ENCODE measurements around the gene CDC42SE2.
"Not testable (repeated sequence)": the region's sequence is repeated elsewhere in the genome, so short reads cannot be mapped to it uniquely, and the experiment has no call there.

CDC42SE2 gene

DNA sequence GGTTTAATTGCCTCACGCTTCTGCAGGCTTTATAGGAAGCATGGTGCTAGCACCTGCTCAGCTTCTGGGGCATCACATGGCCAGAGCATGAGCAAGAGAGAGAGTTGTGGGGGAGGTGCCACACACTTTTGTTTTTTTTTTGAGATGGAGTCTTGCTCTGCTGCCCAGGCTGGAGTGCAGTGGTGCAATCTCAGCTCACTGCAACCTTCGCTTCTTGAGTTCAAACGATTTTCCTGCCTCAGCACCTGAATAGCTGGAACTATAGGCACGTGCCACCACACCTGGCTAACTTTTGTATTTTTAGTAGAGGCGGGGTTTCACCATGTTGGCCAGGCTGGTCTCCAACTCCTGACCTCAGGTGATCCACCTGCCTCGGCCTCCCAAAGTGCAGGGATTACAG is 135.2 kb downstream of the CDC42SE2 start:
- DNase-seq: not testable (repeated sequence)

DNA sequence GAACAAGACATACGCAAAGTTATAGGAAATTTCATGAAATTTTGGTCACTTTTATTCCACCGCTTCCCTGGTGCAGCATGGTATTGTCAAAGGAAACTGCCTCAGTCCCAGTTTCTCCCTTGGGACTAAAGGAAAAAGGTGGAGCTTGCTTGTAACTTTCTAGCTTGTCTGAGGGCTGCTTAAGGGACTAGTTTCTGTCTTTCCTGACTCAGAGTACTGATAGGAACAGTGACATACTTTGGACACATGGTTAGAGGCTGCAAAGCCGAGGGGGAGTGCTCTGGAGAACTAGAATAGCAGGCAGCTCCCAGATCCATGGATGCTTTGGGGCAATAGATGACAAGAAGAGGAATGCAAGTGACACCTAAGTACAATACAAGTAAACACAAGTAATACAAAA is 136.7 kb downstream of the CDC42SE2 start:
- DNase-seq: no peak

DNA sequence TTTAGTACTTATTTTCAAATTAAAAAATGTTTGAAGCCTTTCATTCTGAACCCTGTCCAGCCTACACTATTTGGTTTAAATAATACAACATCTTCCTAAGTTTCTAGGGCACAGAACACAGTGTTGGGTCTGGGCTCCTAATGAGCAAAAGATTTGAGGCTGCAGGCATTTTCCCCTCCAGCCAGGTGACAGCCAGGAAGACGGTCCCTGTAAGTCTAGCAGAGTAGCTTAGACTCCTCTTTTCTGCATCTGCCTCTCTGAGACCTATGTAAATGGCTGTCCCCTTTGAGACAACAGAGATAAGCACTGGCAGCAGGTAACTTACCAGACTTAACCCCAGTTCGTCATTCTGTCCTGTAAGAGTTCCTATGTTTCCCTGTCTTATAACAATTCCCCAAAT is 141.8 kb downstream of the CDC42SE2 start:
- no peak for DNase-seq

DNA sequence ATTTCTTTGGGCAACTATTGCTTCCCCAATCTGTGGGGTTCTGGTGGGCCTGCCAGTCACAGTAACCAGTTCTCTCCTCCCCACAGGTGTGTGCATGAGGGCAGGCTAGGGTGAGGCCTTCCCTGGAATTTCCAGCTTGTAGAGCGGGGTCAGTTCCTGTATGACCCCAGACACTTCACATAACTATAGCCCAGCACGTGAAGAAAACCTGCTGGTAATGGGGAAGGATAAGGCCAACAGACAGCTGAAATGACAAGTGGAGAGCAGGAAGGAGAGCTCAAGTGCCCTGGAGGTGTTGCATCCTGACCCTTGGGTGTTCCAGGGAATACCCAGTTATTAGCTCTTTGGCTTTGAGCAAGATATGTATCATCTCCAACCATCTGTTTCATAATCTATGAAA is 142.2 kb downstream of the CDC42SE2 start:
- no peak for DNase-seq

DNA sequence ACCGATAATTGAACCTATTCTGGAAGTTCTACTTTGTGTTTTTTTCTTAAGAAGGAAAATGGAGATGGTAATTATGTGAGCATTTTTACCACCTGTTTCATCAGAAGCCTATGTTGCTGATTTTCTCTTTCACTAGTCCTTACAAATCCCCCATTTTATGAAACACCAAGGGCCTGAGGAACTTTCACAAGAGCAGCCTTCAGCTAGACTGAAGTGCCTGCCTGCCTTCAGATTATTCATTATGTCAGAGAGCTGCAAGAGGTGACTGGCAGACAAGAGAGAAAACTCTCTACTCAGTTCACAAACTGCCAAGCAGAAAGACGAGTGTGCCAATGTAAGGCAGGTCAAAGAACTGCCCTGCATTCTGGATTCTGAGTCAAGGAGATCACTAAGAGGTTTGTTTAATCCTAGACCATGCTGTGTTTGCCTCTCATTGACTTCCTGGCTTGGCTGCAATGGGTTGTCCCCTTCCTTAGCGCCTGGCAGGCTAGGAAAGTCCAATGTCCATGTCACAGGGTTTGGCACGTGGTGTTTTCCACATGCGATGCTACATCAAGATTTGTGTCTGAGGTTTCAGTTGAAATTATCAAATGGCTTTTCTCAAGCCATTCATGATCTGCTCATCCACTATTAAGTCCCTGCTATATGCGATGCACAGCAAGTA is 143.3 kb downstream of the CDC42SE2 start:
- DNase-seq: no peak

DNA sequence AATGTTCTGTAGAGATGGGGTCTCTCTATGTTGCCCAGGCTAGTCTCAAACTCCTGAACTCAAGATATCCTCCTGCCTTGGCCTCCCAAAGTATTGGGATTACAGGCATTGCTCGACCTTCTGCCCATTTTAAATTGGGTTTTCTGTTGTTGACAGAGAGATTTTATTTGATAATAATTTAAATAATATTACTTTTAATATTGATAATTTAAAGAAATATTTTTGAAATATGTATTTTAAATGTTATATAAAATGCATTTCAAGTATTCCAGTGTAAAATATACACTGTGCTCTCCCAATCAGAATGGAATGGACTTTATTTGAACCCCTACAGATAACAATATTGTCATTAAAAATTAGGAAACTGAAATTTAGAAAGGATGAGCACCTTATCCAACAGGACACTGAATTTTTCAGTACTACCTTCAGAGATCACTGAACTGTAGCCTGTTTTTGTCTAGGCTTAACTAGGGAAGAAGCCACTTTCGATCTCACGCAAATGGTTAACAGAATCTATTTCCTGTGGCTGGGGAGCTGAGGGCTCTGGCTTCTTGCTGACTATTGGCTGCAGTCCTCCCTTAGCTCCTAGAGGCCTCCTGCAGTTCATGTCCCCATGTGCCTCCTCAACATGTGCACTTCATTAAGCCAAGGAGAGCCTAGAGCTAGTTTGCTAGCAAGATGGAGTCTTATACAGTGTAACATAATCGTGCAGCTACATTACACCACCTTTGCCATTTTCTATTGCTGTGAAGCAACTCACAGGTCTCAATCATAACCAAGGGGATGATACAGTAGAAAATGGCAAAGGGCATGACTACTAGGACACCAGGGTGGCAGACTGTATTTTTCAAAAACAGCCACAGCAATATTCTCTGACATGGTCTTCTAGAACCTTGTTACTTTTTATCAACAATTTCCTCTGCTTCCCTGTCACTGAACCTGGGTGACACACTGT is 150.0 kb downstream of the CDC42SE2 start:
- no peak for DNase-seq

DNA sequence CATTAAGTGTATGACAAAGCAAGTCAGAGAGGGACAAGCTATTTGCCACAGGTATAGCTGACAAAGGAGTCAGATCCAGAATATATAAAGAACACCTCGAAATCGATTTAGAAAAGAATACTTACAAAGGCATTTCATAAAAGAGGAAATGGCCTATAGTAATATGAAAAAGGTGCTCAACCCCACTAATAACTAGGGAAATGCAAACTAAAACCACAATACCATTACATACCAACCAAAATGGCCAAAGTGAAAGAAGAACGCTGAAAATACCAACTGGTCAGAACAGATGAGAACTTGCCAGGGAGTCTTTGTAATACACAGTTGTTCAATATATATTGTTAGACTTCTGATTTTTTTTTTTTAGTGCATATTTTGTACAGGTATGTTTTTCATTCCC is 152.9 kb downstream of the CDC42SE2 start:
- DNase-seq: no peak

DNA sequence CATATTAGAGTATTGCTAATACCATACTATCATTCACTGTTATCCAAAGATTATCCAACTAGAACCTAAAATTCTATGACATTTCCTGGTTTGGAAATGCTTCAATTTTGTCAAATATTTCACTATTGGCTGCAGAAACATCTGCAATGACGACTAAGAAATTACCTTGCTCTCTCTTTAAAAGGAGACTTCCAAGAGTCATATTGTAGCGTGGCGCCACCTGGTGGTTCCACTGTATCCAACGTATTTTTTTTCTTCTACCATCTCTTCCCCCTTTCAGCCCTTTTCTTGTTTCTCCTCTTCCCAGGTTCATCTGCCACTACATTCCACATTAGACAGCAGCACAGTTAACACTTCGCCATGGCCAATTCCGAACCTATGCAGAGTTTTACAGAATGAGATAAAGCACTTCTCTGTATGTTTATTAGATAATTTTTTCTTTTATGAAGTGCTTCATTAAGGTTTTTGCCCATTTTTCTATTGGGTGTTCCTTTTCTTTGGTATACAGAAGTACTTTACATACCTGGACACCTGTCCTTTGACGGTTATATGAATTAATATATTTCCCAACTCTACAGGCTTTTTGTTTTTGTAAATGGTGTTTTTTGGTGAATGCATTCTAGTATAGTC is 153.5 kb downstream of the CDC42SE2 start:
- peak; percentile 77 for DNase-seq

DNA sequence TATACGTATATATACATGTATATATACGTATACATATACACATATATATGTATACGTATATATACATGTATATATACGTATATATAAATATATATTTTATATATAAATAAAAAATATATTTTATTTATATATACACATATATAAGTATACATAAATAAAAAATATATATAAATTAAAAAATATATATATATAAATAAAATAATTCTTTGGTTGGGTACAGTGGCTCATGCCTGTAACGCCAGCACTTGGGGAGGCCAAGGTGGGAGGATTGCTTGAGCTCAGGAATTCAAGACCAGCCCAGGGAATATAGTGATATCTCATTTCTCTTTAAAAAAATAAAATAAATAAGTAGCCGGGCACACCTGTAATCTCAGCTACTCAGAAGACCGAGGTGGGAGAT is 155.0 kb downstream of the CDC42SE2 start:
- DNase-seq: no peak

DNA sequence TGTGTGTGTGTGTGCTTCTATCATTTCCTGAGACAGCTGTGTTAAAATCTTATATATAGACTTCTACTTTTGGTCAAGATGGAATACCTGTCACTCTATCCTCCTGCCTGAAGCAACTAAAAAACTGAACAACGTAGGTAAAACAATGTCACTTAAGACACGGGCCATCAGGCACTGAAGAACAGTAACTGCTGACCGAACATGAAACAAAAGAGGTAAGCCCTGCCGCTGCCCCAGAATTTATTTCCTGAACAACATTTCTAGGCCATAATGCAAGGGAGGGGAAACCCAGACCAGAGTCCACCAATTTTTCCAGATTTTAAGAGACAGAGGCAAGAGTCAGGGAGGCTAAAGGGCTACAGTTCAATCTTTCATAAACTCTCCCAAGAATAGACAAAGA is 156.0 kb downstream of the CDC42SE2 start:
- no peak for DNase-seq

DNA sequence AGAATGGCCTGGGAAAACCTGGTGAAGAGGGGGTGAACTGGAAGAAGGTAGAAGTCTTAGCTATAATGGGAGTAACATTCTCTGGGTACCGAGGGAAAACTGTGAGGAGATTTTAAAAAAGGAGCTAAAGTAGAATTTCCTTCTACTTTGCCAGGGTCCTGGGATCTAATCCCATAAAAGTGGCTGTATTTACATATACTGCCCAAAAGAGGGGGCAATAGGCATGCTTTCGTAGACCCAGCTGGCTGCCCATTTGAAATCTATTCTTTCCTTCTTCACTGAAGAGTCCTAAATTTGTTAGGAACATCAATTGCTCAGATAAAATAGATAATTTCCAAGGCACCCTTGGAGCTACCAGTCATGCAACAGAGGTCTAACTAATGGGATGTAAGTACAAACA is 159.2 kb downstream of the CDC42SE2 start:
- DNase-seq: no peak

DNA sequence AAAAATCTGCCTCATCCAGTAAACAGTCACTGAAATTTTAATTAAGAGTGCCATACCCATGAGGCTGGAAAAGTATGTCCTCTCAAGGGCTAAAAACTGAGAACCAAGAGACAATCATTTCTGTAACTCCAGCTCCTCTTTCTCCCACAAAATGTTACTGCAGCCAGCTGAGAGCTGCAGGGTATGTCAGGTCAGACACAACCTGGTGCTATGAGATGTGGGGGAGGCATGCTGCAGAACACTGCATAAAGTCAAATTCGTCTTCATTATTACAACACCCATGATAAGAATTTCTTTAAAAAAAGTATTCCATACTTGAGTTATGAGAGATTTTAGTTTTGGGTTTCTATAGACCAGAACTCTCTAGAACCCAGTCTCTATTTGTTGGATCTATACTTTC is 162.2 kb downstream of the CDC42SE2 start:
- no peak for DNase-seq

DNA sequence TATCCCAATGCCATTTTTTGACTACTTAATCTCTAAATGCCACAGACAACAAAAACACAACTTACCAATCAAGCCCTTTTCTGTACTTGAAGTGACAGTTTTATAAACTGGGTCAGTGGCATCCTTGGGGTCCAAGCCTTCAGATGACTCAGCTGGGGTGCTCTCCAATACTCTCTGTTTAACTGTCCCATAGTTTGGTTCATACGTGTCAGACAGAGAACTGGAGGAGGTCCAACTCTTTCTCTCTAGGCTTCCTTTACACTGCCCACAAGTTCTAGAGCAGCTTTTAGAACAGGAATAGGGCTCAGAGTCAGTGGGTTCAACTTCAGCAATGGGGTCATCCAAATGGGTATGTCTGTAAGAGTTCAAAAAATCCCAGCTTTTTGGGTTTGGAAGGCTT is 166.9 kb downstream of the CDC42SE2 start:
- DNase-seq: no peak

DNA sequence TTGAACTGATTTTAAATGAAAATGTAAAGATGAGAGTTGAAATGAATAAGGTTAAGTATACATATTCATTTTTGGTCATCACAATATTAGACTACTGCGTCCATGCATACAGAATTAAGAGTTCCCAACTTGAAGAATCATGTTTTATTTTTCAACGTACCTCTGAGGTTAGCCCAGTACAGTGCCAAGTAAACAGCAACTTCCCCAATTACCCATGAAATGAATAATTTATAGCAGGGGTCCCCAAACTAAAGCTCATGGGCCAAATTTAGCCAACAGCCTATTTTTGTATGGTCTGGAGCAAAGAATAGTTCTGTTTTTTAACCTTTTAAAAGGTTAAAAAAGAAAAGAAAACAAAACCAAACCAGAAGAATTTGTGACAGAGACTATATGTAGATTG is 167.9 kb downstream of the CDC42SE2 start:
- DNase-seq: no peak

DNA sequence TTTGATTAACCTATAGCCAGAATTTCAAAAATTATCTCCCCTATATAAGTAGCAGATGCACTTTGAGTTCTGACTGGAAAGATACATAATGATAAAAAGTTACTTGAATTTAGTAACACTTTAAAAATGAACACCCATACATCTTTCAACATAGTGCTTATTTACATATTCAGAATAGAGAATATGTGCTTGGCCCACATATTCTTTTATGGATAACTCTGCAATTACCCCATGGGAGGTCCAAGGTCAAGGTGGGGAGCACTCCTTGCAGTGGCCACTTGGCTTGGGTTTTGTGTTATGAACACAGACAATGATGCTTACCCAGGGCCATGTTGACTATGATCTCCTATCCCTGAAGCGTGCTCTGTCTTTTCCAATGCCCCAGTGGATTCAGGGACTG is 169.3 kb downstream of the CDC42SE2 start:
- DNase-seq: no peak

DNA sequence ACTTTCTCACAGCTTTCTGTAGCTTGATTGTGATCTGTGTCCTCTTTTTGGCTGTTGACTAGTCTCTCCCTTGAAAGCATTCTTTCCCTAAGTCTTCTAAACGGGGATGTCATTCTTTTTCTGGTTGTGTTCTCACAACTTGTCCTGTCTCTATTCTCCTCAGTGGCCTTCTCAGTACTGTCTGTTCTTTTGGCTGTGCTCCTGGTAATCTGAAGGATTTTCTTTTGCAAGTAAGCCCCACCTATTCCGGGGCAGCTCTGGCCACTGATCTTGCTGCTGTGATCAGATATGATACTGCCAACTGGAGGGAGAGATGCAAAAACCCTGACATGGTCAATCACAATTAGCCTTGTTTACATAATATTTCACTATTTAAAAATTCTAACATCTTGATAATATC is 172.2 kb downstream of the CDC42SE2 start:
- no peak for DNase-seq

DNA sequence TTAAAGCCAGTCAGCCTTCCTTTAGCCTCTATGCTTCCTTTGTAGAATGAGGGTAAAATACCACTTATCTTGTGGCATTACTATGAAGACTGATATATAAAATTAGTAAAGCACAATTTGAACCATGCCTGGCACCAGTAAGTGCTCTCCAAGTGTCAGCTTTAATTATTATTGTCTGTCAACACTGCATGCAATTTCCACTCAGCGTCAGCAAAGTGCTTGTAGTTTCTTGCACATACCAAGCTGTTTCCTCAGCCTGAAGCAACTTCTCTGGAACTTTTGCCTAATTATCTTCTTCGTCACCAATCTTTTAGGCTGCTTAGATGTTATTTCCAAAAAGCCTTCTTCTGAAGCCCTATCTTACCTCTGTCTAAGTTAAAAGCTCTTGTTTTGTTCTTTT is 177.3 kb downstream of the CDC42SE2 start:
- DNase-seq: no peak
